Spleen (tissue), 7 donors: ENCODE data around the gene NECTIN4.

ENCODE experiments used
- POLR2A ChIP-seq, 3 donors: fragments of 450-650 bp; IDR thresholded peaks; one replicate each; pipeline ENCODE4 v1.5.1; 2017; ENCODE audit warnings: antibody characterized with exemption in 3 of 3, mild to moderate bottlenecking in 1 of 3
- POLR2AphosphoS5 ChIP-seq, 3 donors: sonication (generic); formaldehyde crosslinking; IDR thresholded peaks; one replicate each; pipeline ENCODE4 v1.5.1; 2017; ENCODE audit warnings: antibody characterized with exemption in 3 of 3
- TF ChIP-seq, protein P1 (sequence below), 11 experiments: fragments of 200-600 bp in 7 of 11; fragments of 450-650 bp in 4 of 11; sonication (generic) in 4 of 11; IDR thresholded peaks in 8 of 11; conservative IDR thresholded peaks in 3 of 11; 1 replicate in 7 of 11; 2 replicates in 4 of 11; pipeline versions ENCODE4 v1.4.0 to v1.8.0; 2016 to 2021; ENCODE audit warnings: antibody characterized with exemption in 11 of 11, inconsistent platforms in 4 of 11, mild to moderate bottlenecking in 1 of 11
- donor health status: DM: no; HTN: no; CAD: no; lungs with moderate emphysema.
- donor health status: DM: no; HTN: no; CAD: no.
- donor health status: DM: no; HTN: no; CAD: no.

DNA sequence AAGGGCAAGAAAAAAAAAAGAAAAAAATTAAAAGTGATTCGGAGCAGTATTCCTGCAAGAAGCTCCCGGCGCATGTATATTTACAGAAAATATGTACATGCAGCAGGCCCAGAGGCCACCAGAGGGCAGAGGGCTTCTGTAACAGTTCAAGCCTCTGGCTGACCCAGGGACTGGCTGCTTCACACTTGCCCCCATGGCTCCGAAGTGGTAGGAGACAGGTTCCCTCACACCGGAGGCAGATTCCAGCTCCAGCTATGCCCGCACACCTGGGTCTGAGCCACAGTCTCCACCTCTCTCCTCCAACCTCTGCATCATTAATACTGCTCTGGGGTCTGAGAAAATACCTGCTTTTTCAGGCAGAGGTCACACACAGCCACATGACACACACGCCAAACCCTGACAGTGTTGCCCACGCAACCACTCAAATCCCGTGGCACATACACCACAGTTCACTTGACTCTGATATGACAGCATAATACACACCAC, 17.4 kb downstream of the NECTIN4 start:
- TF ChIP-seq POLR2A (IDR thresholded peaks at IDR 0.05) = no peak
- TF ChIP-seq, protein P1, sequence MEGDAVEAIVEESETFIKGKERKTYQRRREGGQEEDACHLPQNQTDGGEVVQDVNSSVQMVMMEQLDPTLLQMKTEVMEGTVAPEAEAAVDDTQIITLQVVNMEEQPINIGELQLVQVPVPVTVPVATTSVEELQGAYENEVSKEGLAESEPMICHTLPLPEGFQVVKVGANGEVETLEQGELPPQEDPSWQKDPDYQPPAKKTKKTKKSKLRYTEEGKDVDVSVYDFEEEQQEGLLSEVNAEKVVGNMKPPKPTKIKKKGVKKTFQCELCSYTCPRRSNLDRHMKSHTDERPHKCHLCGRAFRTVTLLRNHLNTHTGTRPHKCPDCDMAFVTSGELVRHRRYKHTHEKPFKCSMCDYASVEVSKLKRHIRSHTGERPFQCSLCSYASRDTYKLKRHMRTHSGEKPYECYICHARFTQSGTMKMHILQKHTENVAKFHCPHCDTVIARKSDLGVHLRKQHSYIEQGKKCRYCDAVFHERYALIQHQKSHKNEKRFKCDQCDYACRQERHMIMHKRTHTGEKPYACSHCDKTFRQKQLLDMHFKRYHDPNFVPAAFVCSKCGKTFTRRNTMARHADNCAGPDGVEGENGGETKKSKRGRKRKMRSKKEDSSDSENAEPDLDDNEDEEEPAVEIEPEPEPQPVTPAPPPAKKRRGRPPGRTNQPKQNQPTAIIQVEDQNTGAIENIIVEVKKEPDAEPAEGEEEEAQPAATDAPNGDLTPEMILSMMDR (IDR thresholded peaks at IDR 0.05 in 8 of 11, conservative IDR thresholded peaks at IDR 0.05 in 3 of 11) = peak in 10 of 11 experiments; percentile 33 to 69 (median 62)
- TF ChIP-seq POLR2AphosphoS5 (IDR thresholded peaks at IDR 0.05) = no peak
